Globus pallidus (tissue), 1 donor: ENCODE measurements around the gene AKR1A1.

Source experiments
- DNase-seq: peaks from one replicate; pipeline ENCODE4 v3.0.0-alpha.2; 2015; ENCODE audit warnings: low spot score

AKR1A1 gene

DNA sequence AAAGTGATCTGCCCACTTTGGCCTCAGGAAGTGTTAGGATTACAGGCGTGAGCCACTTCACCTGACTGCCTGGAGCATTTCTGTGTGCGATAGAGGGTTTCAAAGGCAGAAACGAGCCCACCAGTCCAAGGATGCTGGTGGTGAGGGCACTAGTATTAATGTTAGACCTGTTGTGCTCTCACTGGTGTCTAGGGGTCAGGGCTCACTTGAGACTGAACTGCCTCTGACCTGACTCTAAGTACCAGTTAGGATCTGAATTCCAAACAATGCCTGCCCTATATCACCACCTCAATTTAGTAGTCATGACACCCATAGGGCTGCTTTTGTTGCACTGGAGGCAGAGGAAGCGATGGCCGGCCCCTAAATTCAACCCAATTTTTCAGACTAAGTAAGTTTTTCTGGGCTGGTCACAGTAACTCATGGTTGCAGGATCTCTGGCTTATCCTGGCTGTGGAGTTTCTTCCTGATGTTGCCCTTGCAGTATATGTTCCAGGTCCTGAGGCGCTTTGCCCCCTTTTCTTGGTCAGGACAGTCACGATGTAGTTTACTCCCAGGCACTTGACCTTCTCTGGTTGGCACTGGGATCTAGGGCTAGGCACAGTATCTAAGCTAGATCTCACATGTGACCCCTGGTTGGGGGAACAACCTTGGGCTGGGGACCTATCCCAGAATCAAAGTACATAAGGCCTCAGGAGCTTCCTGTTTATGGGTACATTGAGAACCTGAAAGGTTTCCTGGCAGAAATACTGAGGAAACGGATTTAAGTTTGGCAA is 68.7 kb downstream of the AKR1A1 start:
- DNase-seq: no peak
